GM18951 (cell line): ENCODE measurements around the gene CHI3L1.

Source experiments
- POLR2A ChIP-seq: IDR thresholded peaks from 4 replicates; pipeline ENCODE4 v1.6.1; 2011; ENCODE audit warnings: mild to moderate bottlenecking; ENCODE audit not compliant: insufficient read length, insufficient read depth; ENCODE audit errors: extremely low read depth
- in situ Hi-C: fragments of 300-500 bp; cut with MboI; formaldehyde crosslinking; loops from one replicate; pipeline ENCODE4 v1.12.0; 2022; ENCODE audit warnings: low sequenced_read_pairs, mixed read lengths, inconsistent platforms; ENCODE audit not compliant: unreplicated experiment

CHI3L1 gene

GRCh38 chr1:203167026-203167912, 19.2 kb downstream of the CHI3L1 start:
- in situ Hi-C loops, result no loop called here
- TF ChIP-seq POLR2A, result no peak

DNA sequence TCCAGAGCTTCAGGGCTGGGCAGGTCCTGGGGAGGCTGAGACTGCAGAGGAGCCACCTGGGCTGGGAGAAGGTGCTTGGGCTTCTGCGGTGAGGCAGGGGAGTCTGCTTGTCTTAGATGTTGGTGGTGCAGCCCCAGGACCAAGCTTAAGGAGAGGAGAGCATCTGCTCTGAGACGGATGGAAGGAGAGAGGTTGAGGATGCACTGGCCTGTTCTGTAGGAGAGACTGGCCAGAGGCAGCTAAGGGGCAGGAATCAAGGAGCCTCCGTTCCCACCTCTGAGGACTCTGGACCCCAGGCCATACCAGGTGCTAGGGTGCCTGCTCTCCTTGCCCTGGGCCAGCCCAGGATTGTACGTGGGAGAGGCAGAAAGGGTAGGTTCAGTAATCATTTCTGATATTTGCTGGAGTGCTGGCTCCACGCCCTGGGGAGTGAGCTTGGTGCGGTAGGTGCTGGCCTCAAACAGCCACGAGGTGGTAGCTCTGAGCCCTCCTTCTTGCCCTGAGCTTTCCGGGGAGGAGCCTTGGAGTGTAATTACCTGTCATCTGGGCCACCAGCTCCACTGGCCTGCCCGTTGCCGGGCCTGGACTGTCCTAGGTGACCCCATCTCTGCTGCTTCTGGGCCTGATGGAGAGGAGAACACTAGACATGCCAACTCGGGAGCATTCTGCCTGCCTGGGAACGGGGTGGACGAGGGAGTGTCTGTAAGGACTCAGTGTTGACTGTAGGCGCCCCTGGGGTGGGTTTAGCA, 20.1 kb downstream of the CHI3L1 start:
- no peak for TF ChIP-seq POLR2A
- in situ Hi-C loops, result no loop called here

- in situ Hi-C loops, result no loop called here
- TF ChIP-seq POLR2A, result no peak
Observed at GRCh38 chr1:203165800-203166161, 20.7 kb downstream of the CHI3L1 start.

GRCh38 chr1:203165101-203165799, 21.3 kb downstream of the CHI3L1 start:
- TF ChIP-seq POLR2A, result no peak
- in situ Hi-C loops, result no loop called here

DNA sequence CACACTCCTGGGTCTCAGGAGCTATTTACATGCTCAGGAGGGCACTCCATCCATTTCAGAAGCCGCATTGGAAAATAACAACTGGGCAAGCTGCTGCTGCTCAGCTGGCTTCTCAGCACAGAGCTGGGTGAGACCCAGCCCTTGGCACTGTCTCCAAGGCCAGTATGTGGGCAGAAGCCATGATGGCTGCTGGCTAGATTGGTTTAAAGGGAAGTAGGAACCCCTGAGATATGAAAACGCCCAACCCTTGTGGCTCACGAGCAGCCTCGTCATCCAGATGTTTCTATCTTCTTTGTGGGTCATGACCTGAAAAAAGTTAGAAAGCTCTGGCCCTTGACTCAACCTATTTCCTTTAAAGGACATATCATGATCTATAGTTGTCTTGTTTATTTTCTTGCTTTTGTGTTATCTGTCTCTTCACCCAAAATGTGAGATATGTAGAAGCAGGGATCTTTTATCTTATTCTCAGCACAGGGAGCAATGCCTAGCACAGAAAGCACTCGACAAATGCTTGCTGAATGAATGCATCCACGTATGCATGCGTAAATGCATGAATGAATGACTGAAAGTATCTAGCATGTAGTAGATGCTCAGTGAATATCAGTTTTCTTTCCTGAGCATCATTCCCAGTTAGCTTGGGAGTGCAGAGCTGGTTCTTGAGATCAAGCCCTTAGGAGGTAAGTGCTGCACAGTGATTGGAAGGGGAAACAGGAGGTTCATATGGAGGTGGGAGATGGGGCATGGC, 22.4 kb downstream of the CHI3L1 start:
- in situ Hi-C loops, result no loop called here

GRCh38 chr1:203162403-203162802, 24.1 kb downstream of the CHI3L1 start:
- TF ChIP-seq POLR2A, result no peak
- in situ Hi-C loops, result no loop called here

More for the DNA sequence above, 22.4 kb downstream of the CHI3L1 start:
- no peak for TF ChIP-seq POLR2A

GRCh38 chr1:203161703-203162102, 24.8 kb downstream of the CHI3L1 start:
- TF ChIP-seq POLR2A, result no peak
- in situ Hi-C loops, result no loop called here

DNA sequence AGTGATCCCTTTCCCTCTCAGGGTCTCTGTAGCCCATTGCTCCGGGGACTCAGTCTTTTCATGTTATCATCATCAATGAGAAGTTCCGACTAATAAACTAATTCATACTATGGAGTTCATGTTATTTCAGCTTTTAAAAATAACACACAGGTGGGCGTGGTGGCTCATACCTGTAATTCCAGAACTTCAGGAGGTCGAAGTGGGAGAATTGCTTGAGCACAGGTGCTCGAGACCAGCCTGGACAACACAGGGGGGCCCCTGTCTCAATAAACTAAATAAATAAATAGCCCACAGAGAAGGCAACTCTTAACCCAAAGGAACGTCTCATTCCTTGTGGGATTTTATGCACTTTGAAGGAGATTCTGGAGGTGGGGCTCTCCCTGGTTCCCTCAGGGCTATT, 25.3 kb downstream of the CHI3L1 start:
- TF ChIP-seq POLR2A, result no peak
- in situ Hi-C loops, result no loop called here

DNA sequence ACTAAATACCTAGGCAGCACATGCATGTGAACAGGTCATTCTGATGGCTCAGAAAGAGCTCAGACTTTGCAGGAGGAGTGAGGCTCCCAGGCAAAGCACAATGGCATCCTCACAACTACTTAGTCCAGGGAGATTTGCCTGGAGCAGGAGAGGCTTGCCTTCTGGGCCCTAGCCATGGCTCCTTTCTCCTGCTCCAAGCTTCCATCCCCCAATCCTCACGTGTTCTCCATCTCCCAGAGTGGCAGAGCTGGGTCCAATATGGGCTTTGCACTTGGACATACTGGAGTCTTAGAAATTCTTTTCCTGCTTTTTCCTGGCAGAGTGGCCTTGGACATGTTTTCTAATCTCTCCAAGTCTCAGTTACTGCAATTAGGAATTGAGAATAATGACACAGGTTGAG, 26.7 kb downstream of the CHI3L1 start:
- in situ Hi-C loops, result no loop called here
- no peak for TF ChIP-seq POLR2A

- TF ChIP-seq POLR2A, result no peak
- in situ Hi-C loops, result no loop called here
Observed at GRCh38 chr1:203158960-203159665, 27.4 kb downstream of the CHI3L1 start.

- in situ Hi-C loops, result no loop called here
- TF ChIP-seq POLR2A, result no peak
Observed at GRCh38 chr1:203158423-203158822, 28.1 kb downstream of the CHI3L1 start.

- TF ChIP-seq POLR2A, result no peak
- in situ Hi-C loops, result no loop called here
Observed at GRCh38 chr1:203156280-203156679, 30.2 kb downstream of the CHI3L1 start.
